ENCODE measurements around the gene R3HDM2.
"Not testable (repeated sequence)": the region's sequence is repeated elsewhere in the genome, so short reads cannot be mapped to it uniquely, and the experiment has no call there.

Gene R3HDM2

GRCh38 chr12:57452181-57452936 lies 21.5 kb upstream of the R3HDM2 start:
- peak; percentile 96 for DNase-seq

- DNase-seq = no peak
Measured at GRCh38 chr12:57451233-57451778, 20.5 kb upstream of the R3HDM2 start.

- DNase-seq = no peak
Measured at GRCh38 chr12:57450057-57450456, 19.2 kb upstream of the R3HDM2 start.

GRCh38 chr12:57449375-57449774 lies 18.5 kb upstream of the R3HDM2 start:
- DNase-seq = no peak

GRCh38 chr12:57448669-57449068 lies 17.8 kb upstream of the R3HDM2 start:
- DNase-seq = no peak

- DNase-seq = no peak
Measured at GRCh38 chr12:57446292-57446960, 15.6 kb upstream of the R3HDM2 start.

GRCh38 chr12:57444744-57445143 lies 13.9 kb upstream of the R3HDM2 start:
- DNase-seq = no peak

- not testable (repeated sequence) for DNase-seq
Measured at GRCh38 chr12:57444337-57444736, 13.5 kb upstream of the R3HDM2 start.

- no peak for DNase-seq
Measured at GRCh38 chr12:57441846-57442427, 11.1 kb upstream of the R3HDM2 start.

- DNase-seq = not testable (repeated sequence)
Measured at GRCh38 chr12:57441393-57441792, 10.6 kb upstream of the R3HDM2 start.

GRCh38 chr12:57439762-57440266 lies 9.0 kb upstream of the R3HDM2 start:
- DNase-seq = no peak

- no peak for DNase-seq
Measured at GRCh38 chr12:57438400-57438799, 7.6 kb upstream of the R3HDM2 start.

GRCh38 chr12:57435293-57435692 lies 4.5 kb upstream of the R3HDM2 start:
- DNase-seq = no peak

- DNase-seq = no peak
Measured at GRCh38 chr12:57434517-57435223, 3.8 kb upstream of the R3HDM2 start, which contains the start of gene INHBC. Gene INHBC (plus strand): TSS chr12:57434784. CDS start chr12:57434887, 103 bp downstream.

- DNase-seq = no peak
Measured at GRCh38 chr12:57433370-57433769, 2.5 kb upstream of the R3HDM2 start.

- no peak for DNase-seq
Measured at GRCh38 chr12:57431654-57432188, 878 bp upstream of the R3HDM2 start.

GRCh38 chr12:57430112-57430930 lies 522 bp downstream of the R3HDM2 start:
- peak; percentile 20 for DNase-seq

GRCh38 chr12:57429473-57430111 lies 1.3 kb downstream of the R3HDM2 start:
- DNase-seq = no peak

GRCh38 chr12:57428965-57429364 lies 1.9 kb downstream of the R3HDM2 start:
- DNase-seq = no peak

- not testable (repeated sequence) for DNase-seq
Measured at GRCh38 chr12:57426948-57427347, 3.9 kb downstream of the R3HDM2 start.

GRCh38 chr12:57420482-57420881 lies 10.4 kb downstream of the R3HDM2 start:
- DNase-seq = no peak
